GM18909 (cell line): ENCODE measurements around the gene COL4A2.

Experiments used
- ATAC-seq: cut with Tn5 transposase; IDR thresholded peaks from one replicate; pipeline ENCODE4 v1.9.1; 2021; ENCODE audit warnings: mild to moderate bottlenecking; ENCODE audit not compliant: unreplicated experiment, poor library complexity

COL4A2 gene

DNA sequence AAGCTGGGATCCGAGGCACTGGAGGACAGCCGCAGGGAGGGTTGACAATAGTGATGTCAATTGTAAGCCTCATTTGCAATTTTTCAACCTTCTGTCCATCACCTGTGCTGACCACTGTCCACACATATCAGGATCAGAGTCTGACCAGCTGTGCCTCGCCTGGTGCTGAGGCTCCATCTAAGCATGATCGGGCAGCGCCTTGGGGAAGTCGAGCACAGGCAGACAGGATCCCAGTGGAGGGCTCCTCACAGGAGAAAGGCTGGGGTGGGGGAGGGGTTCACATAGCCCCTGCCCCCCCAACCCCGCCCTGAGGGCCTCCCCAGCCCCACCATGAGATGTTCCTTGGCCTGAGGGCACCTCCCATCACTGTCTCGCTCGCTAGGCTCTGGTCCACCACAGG lies 194.1 kb downstream of the COL4A2 start:
- ATAC-seq, result no peak

DNA sequence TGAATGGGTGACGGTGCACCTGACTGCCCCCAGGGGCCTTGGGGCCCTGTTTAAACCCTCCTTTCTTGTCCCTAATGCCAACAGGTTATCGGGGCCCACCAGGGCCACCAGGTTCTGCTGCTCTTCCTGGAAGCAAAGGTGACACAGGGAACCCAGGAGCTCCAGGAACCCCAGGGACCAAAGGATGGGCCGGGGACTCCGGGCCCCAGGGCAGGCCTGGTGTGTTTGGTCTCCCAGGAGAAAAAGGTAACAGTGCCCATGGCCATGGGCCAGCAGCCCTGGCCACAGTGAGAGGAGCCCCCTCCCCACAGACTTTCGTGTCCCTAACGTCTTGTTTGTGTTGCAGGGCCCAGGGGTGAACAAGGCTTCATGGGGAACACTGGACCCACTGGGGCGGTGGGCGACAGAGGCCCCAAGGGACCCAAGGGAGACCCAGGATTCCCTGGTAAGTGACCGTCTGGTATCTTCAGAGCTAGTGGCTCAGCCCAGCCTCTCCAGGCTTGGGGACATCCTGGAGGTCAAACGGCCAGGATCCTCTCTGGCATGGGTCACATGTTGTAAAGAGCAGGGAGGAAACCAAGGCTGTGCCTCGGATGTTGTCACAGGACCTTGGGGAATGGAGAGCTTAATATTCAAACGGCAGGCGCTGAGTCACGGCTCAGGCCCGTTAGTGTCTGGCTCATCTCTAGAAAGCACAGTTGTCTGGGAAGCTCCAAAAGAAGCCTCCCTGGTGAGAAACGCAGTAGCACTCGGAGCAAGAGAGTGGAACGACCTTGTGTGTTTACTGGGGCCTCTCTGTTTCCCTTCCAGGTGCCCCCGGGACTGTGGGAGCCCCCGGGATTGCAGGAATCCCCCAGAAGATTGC lies 196.2 kb downstream of the COL4A2 start:
- no peak for ATAC-seq

DNA sequence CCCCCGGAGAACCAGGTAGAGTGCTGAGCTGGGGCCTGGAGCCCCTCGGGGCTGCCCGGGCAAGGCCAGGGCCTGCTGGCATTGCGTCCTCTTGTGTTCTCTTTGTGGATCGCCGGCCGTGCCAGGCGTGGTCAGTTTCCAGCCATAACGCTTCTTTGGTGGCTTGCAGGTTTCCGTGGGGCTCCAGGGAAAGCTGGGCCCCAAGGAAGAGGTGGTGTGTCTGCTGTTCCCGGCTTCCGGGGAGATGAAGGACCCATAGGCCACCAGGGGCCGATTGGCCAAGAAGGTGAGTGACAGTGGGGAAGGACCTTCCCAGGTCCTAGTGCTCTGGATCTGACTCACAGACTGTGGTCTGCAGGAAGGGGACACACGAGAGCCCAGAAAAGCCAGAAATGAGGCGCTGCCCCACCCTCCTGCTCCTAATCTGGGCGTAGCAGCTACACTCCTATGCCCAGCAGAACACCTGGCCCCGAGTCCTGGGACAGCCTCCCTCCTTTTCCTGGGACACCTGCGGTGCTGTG lies 197.0 kb downstream of the COL4A2 start:
- ATAC-seq, result no peak

GRCh38 chr13:110505594-110505993 lies 198.5 kb downstream of the COL4A2 start:
- no peak for ATAC-seq

GRCh38 chr13:110506396-110506795 lies 199.3 kb downstream of the COL4A2 start:
- no peak for ATAC-seq

DNA sequence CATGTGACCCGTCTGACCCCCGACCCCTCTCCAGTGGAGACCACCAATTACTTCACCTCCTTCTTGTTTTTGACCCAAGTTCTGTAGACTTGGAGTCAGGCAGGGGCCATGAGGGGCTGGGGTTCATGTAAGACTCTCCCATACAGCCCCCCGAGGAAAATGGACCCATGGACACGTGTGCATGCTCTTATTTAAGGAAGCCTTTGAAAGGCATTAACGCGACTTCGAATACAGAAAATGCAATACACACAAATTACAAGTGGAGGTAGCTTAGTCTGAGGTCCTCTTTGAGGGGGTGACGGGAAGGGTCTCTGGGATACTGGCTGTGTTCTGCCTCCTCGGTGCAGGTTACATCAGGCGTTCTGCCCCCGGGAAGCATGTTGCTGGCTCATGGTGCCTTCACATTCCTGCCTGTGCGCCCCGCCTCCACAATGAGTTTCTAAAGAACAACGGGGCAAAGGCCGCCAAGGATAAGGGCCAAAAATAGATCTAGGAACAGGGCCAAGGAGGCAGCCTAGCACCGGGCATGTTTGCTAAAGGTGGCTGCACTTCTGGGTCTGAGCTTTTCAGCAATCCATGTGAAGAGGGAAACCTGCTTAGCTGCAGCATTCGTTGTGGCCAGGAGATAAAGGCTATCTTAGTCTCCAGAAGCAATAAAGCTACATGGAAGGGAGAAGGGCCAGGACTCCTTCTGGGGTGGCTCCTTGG lies 199.9 kb downstream of the COL4A2 start:
- ATAC-seq, result no peak

DNA sequence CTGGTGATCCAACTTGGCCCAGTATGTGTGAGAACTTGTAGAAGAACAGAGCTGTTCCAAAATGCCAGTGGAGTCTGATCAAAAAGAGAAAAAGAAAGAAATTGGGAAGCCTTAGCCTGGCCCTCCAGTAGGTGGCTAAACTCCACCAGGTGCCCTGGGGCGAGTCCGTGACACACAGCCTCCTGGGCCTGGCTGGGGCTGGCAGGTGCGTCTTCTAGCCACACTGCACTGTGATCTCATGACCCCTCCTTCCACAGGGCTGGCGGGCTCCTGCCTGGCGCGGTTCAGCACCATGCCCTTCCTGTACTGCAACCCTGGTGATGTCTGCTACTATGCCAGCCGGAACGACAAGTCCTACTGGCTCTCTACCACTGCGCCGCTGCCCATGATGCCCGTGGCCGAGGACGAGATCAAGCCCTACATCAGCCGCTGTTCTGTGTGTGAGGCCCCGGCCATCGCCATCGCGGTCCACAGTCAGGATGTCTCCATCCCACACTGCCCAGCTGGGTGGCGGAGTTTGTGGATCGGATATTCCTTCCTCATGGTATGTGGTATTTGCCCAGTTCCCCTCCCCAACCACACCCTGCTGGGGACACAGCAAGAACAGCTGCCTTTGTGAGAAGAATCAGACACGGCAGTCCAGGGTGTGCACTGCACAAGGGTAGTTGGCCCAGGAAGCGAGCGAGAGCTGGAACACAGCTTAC lies 200.7 kb downstream of the COL4A2 start:
- no peak for ATAC-seq

DNA sequence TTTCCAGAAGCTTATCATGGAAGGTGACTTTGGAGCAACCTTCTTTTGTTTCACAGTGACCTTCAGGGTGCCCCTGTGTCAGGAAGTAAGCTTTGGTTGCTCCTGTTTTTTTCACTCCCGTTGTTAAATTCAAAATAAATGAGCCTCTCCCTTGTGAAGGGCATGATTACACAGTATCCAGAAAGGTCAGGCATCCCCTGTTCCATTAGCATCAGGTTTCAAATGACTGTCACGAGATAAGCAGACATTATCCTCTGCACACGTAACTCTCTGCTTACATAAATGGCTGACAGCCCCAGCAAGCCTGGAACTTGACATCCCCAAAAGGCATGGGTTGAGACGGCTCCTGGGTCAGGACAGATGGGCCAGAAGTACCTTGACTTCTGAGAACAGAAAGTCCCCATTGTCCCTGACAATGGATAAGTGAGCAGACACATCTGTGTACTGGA lies 202.4 kb downstream of the COL4A2 start:
- ATAC-seq, result no peak

- ATAC-seq, result peak; percentile 78
These were observed 203.1 kb downstream of the COL4A2 start for GRCh38 chr13:110509971-110510786.

DNA sequence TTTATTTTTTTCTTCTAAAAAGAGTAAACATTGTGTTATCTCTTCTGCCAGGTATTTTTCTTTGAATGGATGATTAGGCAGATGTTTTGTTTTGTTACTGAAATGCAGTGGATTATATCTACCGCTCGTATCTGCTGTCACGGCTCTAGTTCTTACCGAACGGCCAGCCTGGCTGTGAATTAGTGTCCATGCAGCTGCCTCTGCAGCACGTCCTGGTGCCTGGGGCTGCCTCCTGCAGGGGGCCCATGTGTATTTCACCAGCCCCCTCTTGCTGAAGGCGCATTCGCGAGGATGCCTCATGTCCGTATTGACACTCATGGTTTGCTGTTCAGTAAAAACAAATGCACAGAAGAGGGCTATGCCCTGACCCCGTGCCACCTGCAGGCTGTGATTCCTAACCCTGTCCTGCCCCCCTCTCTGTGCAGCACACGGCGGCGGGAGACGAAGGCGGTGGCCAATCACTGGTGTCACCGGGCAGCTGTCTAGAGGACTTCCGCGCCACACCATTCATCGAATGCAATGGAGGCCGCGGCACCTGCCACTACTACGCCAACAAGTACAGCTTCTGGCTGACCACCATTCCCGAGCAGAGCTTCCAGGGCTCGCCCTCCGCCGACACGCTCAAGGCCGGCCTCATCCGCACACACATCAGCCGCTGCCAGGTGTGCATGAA lies 204.6 kb downstream of the COL4A2 start:
- ATAC-seq, result no peak

GRCh38 chr13:110512198-110512740 lies 205.2 kb downstream of the COL4A2 start:
- ATAC-seq, result no peak

DNA sequence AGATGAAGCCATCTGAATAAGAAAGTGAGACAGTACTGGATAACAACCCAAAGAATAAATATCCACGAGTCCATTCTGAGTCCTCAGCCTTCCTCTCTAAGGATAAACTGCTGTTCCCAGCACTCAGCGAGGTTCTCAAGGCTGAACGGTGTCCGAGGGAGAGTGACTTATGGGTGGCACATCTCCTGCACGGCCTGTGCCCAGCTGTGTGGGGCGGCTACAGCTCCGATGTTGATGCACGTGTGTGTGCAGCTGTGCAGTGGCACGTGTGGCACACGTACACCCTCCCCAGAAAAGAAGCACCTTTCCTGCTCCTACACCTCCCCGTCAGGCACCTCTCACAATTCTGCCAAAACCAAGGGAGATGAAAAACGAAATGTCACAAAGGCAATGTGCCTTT lies 209.4 kb downstream of the COL4A2 start:
- no peak for ATAC-seq

DNA sequence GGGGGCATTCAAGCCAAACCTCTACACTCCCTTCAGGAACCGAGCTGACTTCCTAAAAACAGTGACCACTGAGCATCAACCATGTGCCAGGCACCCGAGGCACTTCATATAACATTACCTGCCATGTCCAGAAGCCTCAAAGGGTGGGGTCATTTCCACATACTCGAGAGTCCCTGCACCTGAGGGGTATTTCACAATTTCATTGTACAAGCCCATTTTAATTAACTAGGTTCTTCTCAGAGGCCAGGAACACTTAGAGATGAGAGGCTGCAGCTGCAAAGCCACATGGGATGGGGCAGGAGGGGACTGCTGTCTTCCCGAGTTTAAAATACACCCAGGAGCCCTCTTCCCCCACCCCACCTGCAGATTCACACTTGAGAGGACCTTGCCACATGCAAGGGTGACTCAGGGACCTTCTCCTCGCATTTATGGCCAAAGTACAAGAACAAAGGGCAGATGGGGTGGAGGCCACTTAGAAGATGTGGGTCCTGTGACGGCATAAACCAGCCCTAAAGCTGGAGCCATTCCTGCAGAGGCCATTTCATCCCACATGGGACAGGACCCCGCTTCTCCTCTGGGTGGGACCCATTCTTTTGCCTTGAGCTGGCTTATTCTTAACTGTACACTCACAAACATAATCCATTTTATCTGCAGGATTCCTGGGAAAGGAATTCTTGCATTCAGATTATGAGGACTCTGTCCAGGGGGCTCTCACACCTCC lies 210.6 kb downstream of the COL4A2 start:
- no peak for ATAC-seq

- ATAC-seq, result no peak
These were observed 211.1 kb downstream of the COL4A2 start for GRCh38 chr13:110518226-110518525.

- no peak for ATAC-seq
These were observed 211.5 kb downstream of the COL4A2 start for GRCh38 chr13:110518571-110518970.

- ATAC-seq, result no peak
These were observed 212.0 kb downstream of the COL4A2 start for GRCh38 chr13:110519046-110519445.

- ATAC-seq, result no peak
These were observed 212.4 kb downstream of the COL4A2 start for GRCh38 chr13:110519506-110519905.

DNA sequence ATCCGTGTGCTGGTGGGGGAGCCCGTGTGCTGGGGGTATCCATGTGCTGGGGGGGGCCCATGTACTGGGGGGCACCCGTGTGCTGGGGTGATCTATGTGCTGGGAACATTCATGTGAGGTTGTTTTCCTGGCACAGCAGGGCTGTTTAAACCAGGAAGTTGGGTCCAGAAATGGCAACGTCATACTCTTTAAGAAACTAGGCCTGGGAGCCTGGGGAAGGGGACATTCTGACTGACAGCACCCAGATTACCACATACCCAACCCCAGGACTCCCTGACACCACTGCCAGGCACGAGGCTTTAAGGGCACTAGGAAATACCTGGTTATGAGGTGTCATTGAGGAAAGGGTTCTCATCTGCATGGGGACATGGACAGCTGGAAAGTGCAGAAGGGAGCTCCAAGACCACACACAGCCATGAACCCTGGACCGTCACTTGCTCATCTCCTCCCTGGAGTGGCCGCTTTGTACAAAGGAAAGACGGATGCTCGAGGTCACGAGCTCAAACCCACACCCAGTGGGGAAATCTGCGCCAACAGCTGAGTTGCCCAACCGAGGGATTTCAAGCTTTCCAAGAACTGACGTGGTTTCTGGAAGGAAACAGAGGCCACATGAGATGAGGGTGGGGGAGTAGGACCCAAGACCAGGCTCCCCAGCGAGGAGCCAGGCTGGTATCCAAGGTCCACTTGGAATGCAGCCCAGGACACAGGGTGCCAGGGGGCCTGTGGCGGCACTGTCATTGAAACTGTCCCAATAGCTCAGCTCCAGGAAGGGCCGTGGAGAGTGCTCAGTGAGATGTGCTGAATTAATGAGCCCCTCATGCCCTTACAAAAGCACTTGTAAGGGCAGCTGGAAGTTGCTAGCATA lies 213.6 kb downstream of the COL4A2 start:
- ATAC-seq, result no peak
